IPS DF 4.7 (cell line): Measurements from ENCODE around the gene TMEM151B.

Source experiments
- DNase-seq: peaks from one replicate; pipeline ENCODE4 v3.0.0-alpha.2; 2013; ENCODE audit warnings: low spot score; ENCODE audit errors: extremely low read depth

The TMEM151B gene

GRCh38 chr6:44232676-44233566, 37.3 kb upstream of the TMEM151B start:
- no peak for DNase-seq

- no peak for DNase-seq
These were observed 36.6 kb upstream of the TMEM151B start for GRCh38 chr6:44233567-44234100.

GRCh38 chr6:44234101-44235025, 35.9 kb upstream of the TMEM151B start:
- no peak for DNase-seq

GRCh38 chr6:44235269-44235668, 35.0 kb upstream of the TMEM151B start:
- DNase-seq, result no peak

- DNase-seq, result no peak
These were observed 34.2 kb upstream of the TMEM151B start for GRCh38 chr6:44235891-44236516.

DNA sequence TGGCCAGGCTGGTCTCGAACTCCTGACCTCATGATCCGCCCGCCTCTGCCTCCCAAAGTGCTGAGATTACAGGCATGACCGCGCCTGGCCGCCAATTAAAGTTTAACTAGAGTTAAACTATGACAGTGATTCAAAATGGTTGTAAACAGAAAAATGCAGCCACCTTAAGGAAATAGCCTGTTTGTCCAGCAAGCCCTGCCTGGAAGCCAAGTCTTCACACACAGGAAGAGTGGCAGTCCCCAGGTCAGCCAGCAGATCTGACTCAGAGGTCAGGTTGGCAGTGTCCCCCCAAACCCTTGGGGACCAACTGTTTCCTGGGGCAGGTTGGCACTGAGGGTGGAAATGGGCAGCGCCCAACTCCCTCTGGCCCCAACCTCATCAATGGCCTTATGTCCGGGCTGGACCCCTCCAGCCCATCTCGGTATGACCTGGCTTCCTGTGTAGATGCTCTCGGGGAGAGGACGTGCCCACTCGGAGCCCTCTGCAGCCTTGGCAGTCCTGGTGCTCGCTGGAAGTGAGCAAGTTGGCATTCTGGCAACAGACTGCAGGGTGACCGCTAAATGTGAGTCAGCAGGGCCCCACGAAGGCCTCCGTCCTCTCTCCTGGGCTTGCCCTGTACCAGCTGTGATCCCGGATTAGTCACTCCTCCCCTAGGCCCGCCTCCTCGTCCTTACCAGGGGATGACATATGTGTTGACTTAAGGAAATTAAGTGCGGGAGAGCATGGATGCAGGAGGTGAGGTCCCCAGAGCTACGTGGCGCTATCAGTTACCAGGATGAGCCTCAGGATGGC, 33.0 kb upstream of the TMEM151B start:
- DNase-seq, result no peak

- DNase-seq, result no peak
These were observed 32.3 kb upstream of the TMEM151B start for GRCh38 chr6:44237813-44238433.

GRCh38 chr6:44238687-44239350, 31.4 kb upstream of the TMEM151B start:
- DNase-seq, result no peak

DNA sequence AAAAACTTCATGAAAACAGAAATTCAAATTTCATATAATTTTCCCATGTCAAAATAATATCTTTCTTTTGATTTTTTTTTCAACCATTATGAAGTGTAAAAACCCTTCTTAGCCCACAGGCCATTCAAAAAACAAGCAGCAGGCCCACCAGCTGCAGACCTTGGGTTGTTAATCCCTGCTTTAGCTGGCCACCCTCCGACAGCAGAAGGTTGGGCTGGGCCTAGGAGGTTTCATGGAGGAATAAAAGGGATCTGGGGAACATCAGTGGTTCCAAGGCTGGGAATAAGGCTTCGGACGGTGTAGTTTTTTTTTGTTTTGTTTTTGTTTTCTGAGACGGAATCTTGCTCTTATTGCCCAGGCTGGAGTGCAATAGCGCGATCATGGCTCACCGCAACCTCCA, 26.9 kb upstream of the TMEM151B start:
- no peak for DNase-seq

DNA sequence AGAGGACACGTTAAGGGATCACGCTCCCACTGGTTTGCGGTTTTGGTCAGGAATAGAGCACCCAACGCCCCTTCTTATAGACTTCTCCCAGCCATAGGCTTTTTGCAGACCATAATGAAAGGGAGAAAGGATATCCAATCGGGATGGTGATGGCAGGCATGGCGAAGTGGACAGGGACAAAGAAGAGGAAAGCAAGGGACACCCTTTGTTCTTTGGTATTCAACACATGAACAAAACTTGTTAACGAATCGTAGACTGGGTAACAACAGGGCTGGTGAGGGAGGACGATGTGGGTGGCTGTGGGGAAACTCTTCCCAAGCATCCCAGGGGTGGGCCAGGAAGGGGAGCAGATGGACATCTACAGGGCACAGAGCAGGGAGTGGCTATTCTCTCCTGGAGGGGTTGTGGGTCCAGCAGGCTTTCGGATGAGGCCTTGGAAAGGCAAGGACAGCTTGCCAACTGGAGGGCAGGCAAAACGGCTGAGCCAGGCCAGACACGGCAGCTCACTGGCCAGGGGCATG, 24.8 kb upstream of the TMEM151B start:
- DNase-seq, result no peak

DNA sequence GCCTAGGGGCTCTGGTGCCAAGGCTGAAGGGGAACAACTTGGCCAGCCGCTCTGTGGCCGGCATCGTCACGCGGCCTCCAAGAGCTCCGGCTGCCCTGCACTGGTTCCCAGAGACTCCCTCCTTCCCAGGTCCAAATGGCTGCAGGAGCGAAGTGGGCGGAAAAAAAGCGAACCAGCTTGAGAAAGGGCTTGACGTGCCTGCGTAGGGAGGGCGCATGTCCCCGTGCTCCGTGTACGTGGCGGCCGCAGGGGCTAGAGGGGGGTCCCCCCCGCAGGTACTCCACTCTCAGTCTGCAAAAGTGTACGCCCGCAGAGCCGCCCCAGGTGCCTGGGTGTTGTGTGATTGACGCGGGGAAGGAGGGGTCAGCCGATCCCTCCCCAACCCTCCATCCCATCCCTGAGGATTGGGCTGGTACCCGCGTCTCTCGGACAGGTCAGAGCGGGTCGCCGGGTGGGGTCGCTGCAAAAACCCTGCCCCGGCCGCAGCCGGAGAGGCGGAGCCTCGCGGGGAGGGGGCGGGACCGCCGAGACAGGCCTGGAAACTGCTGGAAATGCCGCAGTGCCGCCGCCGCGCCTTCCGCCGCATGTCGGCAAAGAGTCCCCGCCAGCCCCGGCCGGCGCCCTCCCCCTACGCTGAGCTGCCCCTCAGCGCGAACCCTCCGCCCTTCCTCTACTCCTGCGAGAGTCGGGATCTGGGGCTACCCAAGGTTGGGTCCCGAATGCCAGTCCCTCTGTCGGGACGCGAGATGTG, 24.2 kb upstream of the TMEM151B start:
- DNase-seq, result no peak

DNA sequence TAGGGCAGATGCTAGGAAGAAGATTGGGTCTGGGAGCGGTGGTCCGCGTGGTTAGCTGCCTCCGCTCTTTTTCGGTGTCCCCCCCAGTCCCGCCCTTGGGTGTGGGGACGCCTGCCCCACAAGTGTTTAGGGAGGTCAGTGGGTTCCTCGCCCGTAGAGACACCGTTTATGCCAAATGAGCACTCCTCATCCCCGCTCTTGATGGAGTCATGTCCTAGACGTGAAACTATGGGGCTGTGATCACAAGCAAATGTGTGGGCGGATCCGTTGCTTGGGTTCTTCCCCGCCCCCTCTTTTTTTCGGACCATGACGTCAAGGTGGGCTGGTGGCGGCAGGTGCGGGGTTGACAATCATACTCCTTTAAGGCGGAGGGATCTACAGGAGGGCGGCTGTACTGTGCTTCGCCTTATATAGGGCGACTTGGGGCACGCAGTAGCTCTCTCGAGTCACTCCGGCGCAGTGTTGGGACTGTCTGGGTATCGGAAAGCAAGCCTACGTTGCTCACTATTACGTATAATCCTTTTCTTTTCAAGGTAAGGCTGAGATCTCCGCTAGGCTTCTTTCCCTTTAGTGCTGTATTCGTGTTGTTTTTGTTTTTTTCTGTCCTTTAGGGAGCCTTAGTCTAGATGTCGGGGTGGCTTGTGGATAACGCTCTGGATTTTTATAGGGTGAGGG, 23.4 kb upstream of the TMEM151B start, which contains the start of gene HSP90AB1:
TSS of gene HSP90AB1 (plus strand) at position 439 of the 675 bp plus-strand sequence. CDS start 1,529 bp downstream, outside the sequence.
- no peak for DNase-seq

DNA sequence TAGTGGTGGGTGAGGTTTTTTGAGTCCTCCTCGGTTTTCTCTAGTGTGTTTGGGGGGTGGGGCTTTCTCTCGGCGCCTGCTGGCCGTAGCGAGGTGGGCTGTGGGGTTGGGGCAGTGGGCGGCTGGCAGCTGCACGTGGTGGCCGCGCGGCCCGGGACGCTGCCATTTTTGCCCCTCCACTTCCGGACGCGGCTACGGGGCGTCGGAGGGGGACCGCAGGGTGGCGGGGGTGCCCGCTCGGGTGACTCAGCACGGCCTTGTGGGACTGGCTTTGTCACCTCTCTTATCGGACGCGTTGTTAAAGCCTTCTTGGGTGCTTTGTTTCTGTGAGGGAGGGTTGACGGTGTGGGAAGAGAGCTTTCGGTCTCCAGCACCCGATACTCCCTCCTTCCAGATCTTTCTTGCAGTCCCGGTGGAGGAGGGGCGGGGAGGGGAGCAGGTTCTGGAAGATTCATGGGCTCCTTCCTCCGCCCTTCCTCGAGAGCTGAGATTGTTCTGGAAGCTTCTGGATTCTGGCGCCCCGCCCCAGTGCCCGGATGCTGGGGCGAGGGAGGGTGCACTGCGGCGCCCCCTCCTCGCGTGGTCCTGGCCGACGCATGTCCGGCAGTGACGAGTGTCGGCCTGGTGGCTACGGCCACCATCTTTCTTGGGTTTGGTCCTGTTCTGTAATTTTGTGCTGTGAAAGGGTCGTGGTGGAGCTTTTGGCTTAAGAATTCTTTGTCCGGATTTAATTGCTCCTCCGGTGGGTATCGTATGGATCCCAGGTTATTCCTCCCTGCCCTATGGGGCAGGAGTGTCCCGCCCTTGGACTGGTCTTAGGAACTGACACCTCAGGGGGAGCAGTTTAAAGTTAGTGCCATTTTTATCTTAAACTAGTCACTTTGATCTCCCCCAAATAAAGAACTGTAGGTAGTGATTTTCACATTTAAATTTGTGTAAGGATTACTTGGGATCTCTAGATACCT, 22.6 kb upstream of the TMEM151B start:
- no peak for DNase-seq

DNA sequence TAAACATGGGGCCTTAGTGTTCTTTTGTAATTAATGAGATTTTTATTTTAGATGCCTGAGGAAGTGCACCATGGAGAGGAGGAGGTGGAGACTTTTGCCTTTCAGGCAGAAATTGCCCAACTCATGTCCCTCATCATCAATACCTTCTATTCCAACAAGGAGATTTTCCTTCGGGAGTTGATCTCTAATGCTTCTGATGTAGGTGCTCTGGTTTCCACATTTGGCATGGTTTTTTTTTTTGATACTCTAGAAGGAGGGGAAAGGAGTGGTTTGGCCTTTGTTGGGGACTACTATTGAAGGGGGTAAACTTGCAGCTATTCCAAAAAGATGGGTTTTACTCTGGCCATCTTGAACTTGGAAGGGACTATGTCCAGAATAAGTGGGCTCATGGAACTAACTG, 21.7 kb upstream of the TMEM151B start:
- no peak for DNase-seq

DNA sequence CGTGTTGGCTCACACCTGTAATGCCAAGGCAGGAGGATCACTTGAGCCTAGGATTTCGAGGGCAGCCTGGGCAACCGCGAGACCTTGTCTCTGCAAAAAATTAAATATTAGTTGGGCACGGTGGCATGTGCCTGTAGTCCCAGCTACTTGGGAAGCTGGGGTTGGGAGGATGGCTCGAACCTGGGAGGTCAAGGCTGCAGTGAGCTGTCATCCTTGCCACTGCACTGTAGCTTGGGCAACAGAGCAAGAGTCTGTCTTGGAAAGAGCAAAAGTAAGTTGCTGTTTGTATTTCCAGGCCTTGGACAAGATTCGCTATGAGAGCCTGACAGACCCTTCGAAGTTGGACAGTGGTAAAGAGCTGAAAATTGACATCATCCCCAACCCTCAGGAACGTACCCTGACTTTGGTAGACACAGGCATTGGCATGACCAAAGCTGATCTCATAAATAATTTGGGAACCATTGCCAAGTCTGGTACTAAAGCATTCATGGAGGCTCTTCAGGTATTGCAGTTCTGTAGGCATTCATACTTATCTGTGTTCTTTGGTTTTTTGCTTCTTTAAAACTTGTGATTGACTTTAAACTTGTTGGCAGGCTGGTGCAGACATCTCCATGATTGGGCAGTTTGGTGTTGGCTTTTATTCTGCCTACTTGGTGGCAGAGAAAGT, 21.0 kb upstream of the TMEM151B start:
- DNase-seq, result no peak

- DNase-seq, result no peak
These were observed 20.1 kb upstream of the TMEM151B start for GRCh38 chr6:44250067-44250717.
